Panc1 (cell line): ENCODE results near the gene ZNF593.

Experiments used
- CTCF ChIP-seq: fragments of 450-650 bp; IDR thresholded peaks from 2 replicates; pipeline ENCODE4 v1.5.1; 2017; ENCODE audit warnings: mild to moderate bottlenecking
- POLR2AphosphoS5 ChIP-seq: IDR thresholded peaks from 2 replicates; pipeline ENCODE4 v1.6.1; 2012; ENCODE audit warnings: mild to moderate bottlenecking, low read depth, low read length, moderate library complexity
- TCF7L2 ChIP-seq: IDR thresholded peaks from 2 replicates; pipeline ENCODE4 v1.6.1; 2011; ENCODE audit warnings: mild to moderate bottlenecking, low read depth, low read length, inconsistent platforms

- TF ChIP-seq CTCF (no peak), TCF7L2 (no peak), POLR2AphosphoS5 (no peak)
Measured at GRCh38 chr1:26195805-26196204, 26.1 kb downstream of the ZNF593 start.
